BE2C (cell line): ENCODE data around the gene PTGES.

Experiments used
- DNase-seq: peaks from one replicate; pipeline ENCODE4 v3.0.0-alpha.2; 2020
- H3K27me3 ChIP-seq: fragments of 250-450 bp; sonication (Bioruptor Pico); 2 replicates; pipeline ENCODE4 v1.5.1; 2020; ENCODE audit warnings: mild to moderate bottlenecking
- H3K36me3 ChIP-seq: fragments of 250-450 bp; sonication (Bioruptor Pico); 2 replicates; pipeline ENCODE4 v1.5.1; 2020; ENCODE audit warnings: mild to moderate bottlenecking
- H3K4me1 ChIP-seq: fragments of 250-450 bp; sonication (Bioruptor Pico); 2 replicates; pipeline ENCODE4 v1.5.1; 2020
- H3K4me3 ChIP-seq: 2 replicates; pipeline ENCODE4 v1.5.1; 2011; ENCODE audit warnings: low read depth, low read length
- H3K9me3 ChIP-seq: fragments of 250-450 bp; sonication (Bioruptor Pico); 2 replicates; pipeline ENCODE4 v1.5.1; 2020
- TF ChIP-seq, protein P1 (sequence below): IDR thresholded peaks from 2 replicates; pipeline ENCODE4 v1.5.1; 2012; ENCODE audit warnings: mild to moderate bottlenecking, low read depth, low read length

The PTGES gene

GRCh38 chr9:129733632-129733953 lies 19.2 kb downstream of the PTGES start:
- Histone ChIP-seq H3K27me3 (no peaks in the 10 kb centered on the region), H3K4me3 (no peak overlapping the region), H3K4me1 (no peaks in the 10 kb centered on the region), H3K36me3 (no peaks in the 10 kb centered on the region), H3K9me3 (no peaks in the 10 kb centered on the region)
- DNase-seq: no peak
- TF ChIP-seq, protein P1, sequence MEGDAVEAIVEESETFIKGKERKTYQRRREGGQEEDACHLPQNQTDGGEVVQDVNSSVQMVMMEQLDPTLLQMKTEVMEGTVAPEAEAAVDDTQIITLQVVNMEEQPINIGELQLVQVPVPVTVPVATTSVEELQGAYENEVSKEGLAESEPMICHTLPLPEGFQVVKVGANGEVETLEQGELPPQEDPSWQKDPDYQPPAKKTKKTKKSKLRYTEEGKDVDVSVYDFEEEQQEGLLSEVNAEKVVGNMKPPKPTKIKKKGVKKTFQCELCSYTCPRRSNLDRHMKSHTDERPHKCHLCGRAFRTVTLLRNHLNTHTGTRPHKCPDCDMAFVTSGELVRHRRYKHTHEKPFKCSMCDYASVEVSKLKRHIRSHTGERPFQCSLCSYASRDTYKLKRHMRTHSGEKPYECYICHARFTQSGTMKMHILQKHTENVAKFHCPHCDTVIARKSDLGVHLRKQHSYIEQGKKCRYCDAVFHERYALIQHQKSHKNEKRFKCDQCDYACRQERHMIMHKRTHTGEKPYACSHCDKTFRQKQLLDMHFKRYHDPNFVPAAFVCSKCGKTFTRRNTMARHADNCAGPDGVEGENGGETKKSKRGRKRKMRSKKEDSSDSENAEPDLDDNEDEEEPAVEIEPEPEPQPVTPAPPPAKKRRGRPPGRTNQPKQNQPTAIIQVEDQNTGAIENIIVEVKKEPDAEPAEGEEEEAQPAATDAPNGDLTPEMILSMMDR: no peak

DNA sequence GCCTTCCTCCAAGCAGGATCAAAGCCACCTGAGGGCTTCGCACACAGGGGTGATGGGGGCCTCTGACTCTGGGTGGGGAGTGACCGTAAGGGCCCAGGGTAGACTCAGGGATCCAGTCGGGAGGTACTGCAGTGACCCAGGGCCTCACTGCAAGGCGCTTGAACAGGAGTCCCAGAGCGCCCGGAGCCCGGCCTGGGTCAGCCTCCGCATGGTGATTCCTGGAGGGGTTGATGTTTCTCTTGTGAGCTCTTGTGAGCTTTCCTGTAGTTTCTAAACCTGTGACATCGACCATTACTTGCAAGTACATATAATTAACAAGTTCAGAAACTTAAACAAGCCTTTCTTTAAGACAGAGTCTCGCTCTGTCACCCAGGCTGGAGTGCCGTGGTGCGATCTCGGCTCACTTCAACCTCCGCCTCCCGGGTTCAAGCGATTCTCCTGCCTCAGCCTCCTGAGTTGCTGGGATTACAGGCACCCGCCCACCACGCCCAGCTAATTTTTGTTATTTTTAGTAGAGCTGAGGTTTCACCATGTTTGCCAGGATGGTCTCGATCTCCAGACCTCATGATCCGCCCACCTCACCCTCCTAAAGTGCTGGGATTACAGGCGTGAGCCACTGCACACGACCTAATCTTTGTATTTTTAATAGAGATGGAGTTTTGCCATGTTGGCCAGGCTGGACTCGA lies 19.8 kb downstream of the PTGES start:
- no peak for DNase-seq
- no peaks in the 10 kb centered on the region for H3K36me3 ChIP-seq
- no peaks in the 10 kb centered on the region for H3K27me3 ChIP-seq
- no peak overlapping the region for H3K4me3 ChIP-seq
- TF ChIP-seq, protein P1: no peak
- H3K4me1 ChIP-seq: no peaks in the 10 kb centered on the region
- H3K9me3 ChIP-seq: no peaks in the 10 kb centered on the region

DNA sequence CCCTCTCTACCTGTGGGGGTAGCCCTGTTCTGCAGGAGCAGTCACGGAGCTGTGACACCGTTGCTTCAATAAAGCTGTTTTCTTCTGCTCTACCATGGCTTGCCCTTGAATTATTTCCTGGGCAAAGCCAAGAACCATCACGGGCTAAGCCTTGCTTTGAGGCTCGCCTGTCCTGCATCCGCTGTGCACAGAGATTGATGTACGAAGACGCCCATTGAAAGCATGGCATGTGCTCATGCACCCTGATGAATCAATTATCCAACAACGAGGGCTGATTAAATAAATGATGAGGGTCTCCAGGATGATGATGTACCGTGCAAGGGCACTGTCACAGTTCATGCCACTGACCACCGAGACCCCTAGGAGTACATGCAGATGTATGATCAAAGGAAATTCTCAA lies 20.7 kb downstream of the PTGES start:
- H3K4me1 ChIP-seq: no peaks in the 10 kb centered on the region
- no peaks in the 10 kb centered on the region for H3K27me3 ChIP-seq
- H3K36me3 ChIP-seq: no peaks in the 10 kb centered on the region
- no peaks in the 10 kb centered on the region for H3K9me3 ChIP-seq
- no peak overlapping the region for H3K4me3 ChIP-seq
- DNase-seq: no peak
- TF ChIP-seq, protein P1: no peak

GRCh38 chr9:129731477-129732085 lies 21.3 kb downstream of the PTGES start:
- Histone ChIP-seq H3K27me3 (no peaks in the 10 kb centered on the region), H3K4me1 (no peaks in the 10 kb centered on the region), H3K9me3 (no peaks in the 10 kb centered on the region), H3K36me3 (no peaks in the 10 kb centered on the region), H3K4me3 (no peak overlapping the region)
- TF ChIP-seq, protein P1: no peak
- no peak for DNase-seq

DNA sequence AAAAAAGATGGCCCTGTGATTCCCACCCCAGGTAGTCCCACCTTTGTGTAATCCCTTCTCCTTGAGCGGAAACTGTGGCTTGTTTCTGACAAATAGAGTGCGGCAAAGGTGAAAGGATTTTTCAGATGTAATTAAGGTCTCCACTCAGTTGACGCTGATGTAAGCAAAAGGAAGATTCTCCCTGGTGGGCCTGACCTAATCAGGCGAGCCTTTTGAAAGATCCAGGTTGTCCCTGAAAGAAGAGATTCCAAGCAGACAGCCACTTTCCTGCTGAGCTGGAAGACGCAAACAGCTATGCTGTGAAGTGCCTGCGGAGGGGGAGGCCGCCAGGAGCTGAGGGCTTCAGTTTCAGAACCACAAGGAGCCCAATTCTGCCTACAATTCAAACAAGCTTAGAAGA lies 24.1 kb downstream of the PTGES start:
- Histone ChIP-seq H3K9me3 (no peaks in the 10 kb centered on the region), H3K4me1 (no peaks in the 10 kb centered on the region), H3K27me3 (no peaks in the 10 kb centered on the region), H3K36me3 (no peaks in the 10 kb centered on the region), H3K4me3 (no peak overlapping the region)
- TF ChIP-seq, protein P1: no peak
- DNase-seq: no peak
